ENCODE data around the gene TRPT1.

The TRPT1 gene

GRCh38 chr11:64206457-64207255 is 19.3 kb downstream of the TRPT1 start, which contains the start of gene FERMT3:
FERMT3 (plus strand) TSS chr11:64206721; CDS start chr11:64207365, 644 bp downstream.
- no peak for TF ChIP-seq EGR1 (IDR thresholded peaks at IDR 0.05)
- TF ChIP-seq NFIC (IDR thresholded peaks at IDR 0.05) = no peak
- TF ChIP-seq USF1 (IDR thresholded peaks at IDR 0.05) = no peak
- no peak for TF ChIP-seq REST (IDR thresholded peaks at IDR 0.05; ENCODE audit: low read depth)
- TF ChIP-seq FOXM1 (IDR thresholded peaks at IDR 0.05; ENCODE audit: borderline replicate concordance, low read depth) = no peak

GRCh38 chr11:64204464-64204989 is 21.5 kb downstream of the TRPT1 start:
- TF ChIP-seq NFIC (IDR thresholded peaks at IDR 0.05) = peak; percentile 96
- TF ChIP-seq TAF1 (IDR thresholded peaks at IDR 0.05; ENCODE audit: low read depth) = no peak
- TF ChIP-seq RAD21 (IDR thresholded peaks at IDR 0.05; ENCODE audit: low read depth) = peak; percentile 85
- 0 out of 2 replicates have a peak, but pooled peaks have one; percentile 16 for TF ChIP-seq TEAD4 (IDR thresholded peaks at IDR 0.05)

- no peak for TF ChIP-seq TCF12 (IDR thresholded peaks at IDR 0.05; ENCODE audit: low read depth)
- no peak for TF ChIP-seq TEAD4 (IDR thresholded peaks at IDR 0.05)
- TF ChIP-seq ZBTB7A (IDR thresholded peaks at IDR 0.05; ENCODE audit: low read depth) = no peak
- TF ChIP-seq EP300 (IDR thresholded peaks at IDR 0.05; ENCODE audit: borderline replicate concordance) = no peak
- TF ChIP-seq FOXM1 (IDR thresholded peaks at IDR 0.05; ENCODE audit: borderline replicate concordance, low read depth) = no peak
- no peak for TF ChIP-seq CREB1 (IDR thresholded peaks at IDR 0.05; ENCODE audit: low read depth)
- no peak for TF ChIP-seq YY1 (IDR thresholded peaks at IDR 0.05; ENCODE audit: low read depth)
- TF ChIP-seq MAX (IDR thresholded peaks at IDR 0.05) = no peak
- no peak for TF ChIP-seq RAD21 (IDR thresholded peaks at IDR 0.05; ENCODE audit: low read depth)
- no peak for TF ChIP-seq REST (IDR thresholded peaks at IDR 0.05; ENCODE audit: low read depth)
- TF ChIP-seq TAF1 (IDR thresholded peaks at IDR 0.05; ENCODE audit: low read depth) = no peak
- TF ChIP-seq USF1 (IDR thresholded peaks at IDR 0.05) = no peak
- no peak for TF ChIP-seq CEBPB (IDR thresholded peaks at IDR 0.05)
- no peak for TF ChIP-seq NFIC (IDR thresholded peaks at IDR 0.05)
- TF ChIP-seq EGR1 (IDR thresholded peaks at IDR 0.05) = no peak
Observed at GRCh38 chr11:64204080-64204440, 21.9 kb downstream of the TRPT1 start.

GRCh38 chr11:64203421-64204079 is 22.4 kb downstream of the TRPT1 start:
- TF ChIP-seq YY1 (IDR thresholded peaks at IDR 0.05; ENCODE audit: low read depth) (no peak), CEBPB (IDR thresholded peaks at IDR 0.05) (no peak), CREB1 (IDR thresholded peaks at IDR 0.05; ENCODE audit: low read depth) (no peak), EGR1 (IDR thresholded peaks at IDR 0.05) (no peak), TEAD4 (IDR thresholded peaks at IDR 0.05) (no peak), ZBTB7A (IDR thresholded peaks at IDR 0.05; ENCODE audit: low read depth) (no peak), NFIC (IDR thresholded peaks at IDR 0.05) (no peak), EP300 (IDR thresholded peaks at IDR 0.05; ENCODE audit: borderline replicate concordance) (no peak), FOXM1 (IDR thresholded peaks at IDR 0.05; ENCODE audit: borderline replicate concordance, low read depth) (no peak), MAX (IDR thresholded peaks at IDR 0.05) (no peak), TAF1 (IDR thresholded peaks at IDR 0.05; ENCODE audit: low read depth) (no peak), TCF12 (IDR thresholded peaks at IDR 0.05; ENCODE audit: low read depth) (no peak), RAD21 (IDR thresholded peaks at IDR 0.05; ENCODE audit: low read depth) (no peak)

GRCh38 chr11:64202992-64203391 is 23.0 kb downstream of the TRPT1 start:
- TF ChIP-seq NFIC (IDR thresholded peaks at IDR 0.05) = no peak
- no peak for TF ChIP-seq CEBPB (IDR thresholded peaks at IDR 0.05)
- no peak for TF ChIP-seq TAF1 (IDR thresholded peaks at IDR 0.05; ENCODE audit: low read depth)
- no peak for TF ChIP-seq MAX (IDR thresholded peaks at IDR 0.05)
- TF ChIP-seq REST (IDR thresholded peaks at IDR 0.05; ENCODE audit: low read depth) = no peak
- TF ChIP-seq EGR1 (IDR thresholded peaks at IDR 0.05) = no peak
- TF ChIP-seq YY1 (IDR thresholded peaks at IDR 0.05; ENCODE audit: low read depth) = no peak
- no peak for TF ChIP-seq TEAD4 (IDR thresholded peaks at IDR 0.05)
- no peak for TF ChIP-seq CREB1 (IDR thresholded peaks at IDR 0.05; ENCODE audit: low read depth)
- TF ChIP-seq RAD21 (IDR thresholded peaks at IDR 0.05; ENCODE audit: low read depth) = no peak
- no peak for TF ChIP-seq FOXM1 (IDR thresholded peaks at IDR 0.05; ENCODE audit: borderline replicate concordance, low read depth)
- TF ChIP-seq TCF12 (IDR thresholded peaks at IDR 0.05; ENCODE audit: low read depth) = no peak
- no peak for TF ChIP-seq USF1 (IDR thresholded peaks at IDR 0.05)

All from Ishikawa (cell line).